Peyer's patch (tissue), 4 donors: ENCODE measurements around the gene WDR7.

Experiments used
- CTCF ChIP-seq, 6 experiments: fragments of 450-650 bp in 4 of 6; fragments of 200-600 bp in 2 of 6; sonication (generic) in 1 of 6; IDR thresholded peaks; one replicate each; pipeline ENCODE4 v1.5.1; 2017 to 2019; ENCODE audit warnings: antibody characterized with exemption in 6 of 6, mild to moderate bottlenecking in 3 of 6, moderate library complexity in 1 of 6
- POLR2A ChIP-seq, 2 donors: fragments of 450-650 bp; IDR thresholded peaks; one replicate each; pipeline ENCODE4 v1.5.1; 2017; ENCODE audit warnings: antibody characterized with exemption in 2 of 2, mild to moderate bottlenecking in 2 of 2, moderate library complexity in 2 of 2

DNA sequence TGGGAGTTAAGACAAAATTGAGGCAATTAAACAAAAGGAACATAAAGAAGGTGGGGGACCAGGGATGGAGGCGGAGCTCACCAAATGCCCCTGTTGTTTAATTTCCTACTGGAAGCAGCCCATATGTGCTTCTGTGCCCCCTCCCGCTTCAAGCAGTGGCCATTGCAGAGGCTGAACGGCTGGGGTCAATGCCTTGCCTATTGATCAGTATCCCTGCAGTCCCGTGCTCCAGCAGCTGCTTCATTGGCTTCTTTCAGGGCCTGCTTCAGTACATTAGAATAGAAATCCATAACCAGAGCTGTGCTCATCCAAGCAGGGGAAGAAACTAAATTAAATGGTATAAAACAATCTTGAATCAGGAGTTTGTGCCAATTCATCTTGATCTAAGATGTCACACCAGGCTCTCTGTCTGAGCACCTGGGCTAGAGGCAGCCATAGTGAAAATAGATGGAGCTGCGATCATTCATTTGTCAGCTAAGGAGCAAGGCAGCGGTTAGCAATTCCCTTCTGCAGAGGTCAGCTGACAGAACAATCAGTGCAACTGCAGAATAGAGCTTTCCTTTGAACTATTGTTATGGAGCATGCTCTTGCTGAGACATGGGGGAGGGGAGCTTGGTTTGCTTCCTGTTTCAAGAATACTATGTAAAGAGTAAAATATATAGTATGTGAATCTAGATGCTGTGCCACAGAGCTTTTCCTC is 222.4 kb downstream of the WDR7 start:
- TF ChIP-seq CTCF (IDR thresholded peaks at IDR 0.05) (no peak), POLR2A (IDR thresholded peaks at IDR 0.05) (no peak)
